CD4-positive, alpha-beta T cell treated with Interferon gamma for 1 hour (primary cell): ENCODE data around the gene OSBPL2.

Source experiments
- DNase-seq: peaks from one replicate; pipeline ENCODE4 v3.0.0-alpha.2; 2020

OSBPL2 gene

GRCh38 chr20:62329389-62330377 is 91.4 kb downstream of the OSBPL2 start:
- DNase-seq = no peak

GRCh38 chr20:62330576-62331317 is 92.4 kb downstream of the OSBPL2 start:
- no peak for DNase-seq

GRCh38 chr20:62331347-62331746 is 93.0 kb downstream of the OSBPL2 start:
- DNase-seq = no peak

- no peak for DNase-seq
These were observed 94.1 kb downstream of the OSBPL2 start for GRCh38 chr20:62332421-62332820.

- no peak for DNase-seq
These were observed 94.9 kb downstream of the OSBPL2 start for GRCh38 chr20:62332989-62333819.

- DNase-seq = no peak
These were observed 95.7 kb downstream of the OSBPL2 start for GRCh38 chr20:62333820-62334595.

GRCh38 chr20:62334881-62335280 is 96.6 kb downstream of the OSBPL2 start:
- no peak for DNase-seq

GRCh38 chr20:62335532-62335931 is 97.2 kb downstream of the OSBPL2 start:
- DNase-seq = no peak

- no peak for DNase-seq
These were observed 98.0 kb downstream of the OSBPL2 start for GRCh38 chr20:62336329-62336728.

GRCh38 chr20:62336775-62337557 is 98.6 kb downstream of the OSBPL2 start:
- no peak for DNase-seq

GRCh38 chr20:62337558-62338293 is 99.4 kb downstream of the OSBPL2 start:
- DNase-seq = peak; percentile 47

- DNase-seq = no peak
These were observed 99.9 kb downstream of the OSBPL2 start for GRCh38 chr20:62338294-62338620.

- DNase-seq = peak; percentile 36
These were observed 101.3 kb downstream of the OSBPL2 start for GRCh38 chr20:62339647-62340062.

GRCh38 chr20:62342910-62343309 is 104.6 kb downstream of the OSBPL2 start:
- no peak for DNase-seq

- DNase-seq = no peak
These were observed 105.8 kb downstream of the OSBPL2 start for GRCh38 chr20:62344092-62344491.

- DNase-seq = no peak
These were observed 106.5 kb downstream of the OSBPL2 start for GRCh38 chr20:62344782-62345181.
